ENCODE data around the gene ANXA7.

DNA sequence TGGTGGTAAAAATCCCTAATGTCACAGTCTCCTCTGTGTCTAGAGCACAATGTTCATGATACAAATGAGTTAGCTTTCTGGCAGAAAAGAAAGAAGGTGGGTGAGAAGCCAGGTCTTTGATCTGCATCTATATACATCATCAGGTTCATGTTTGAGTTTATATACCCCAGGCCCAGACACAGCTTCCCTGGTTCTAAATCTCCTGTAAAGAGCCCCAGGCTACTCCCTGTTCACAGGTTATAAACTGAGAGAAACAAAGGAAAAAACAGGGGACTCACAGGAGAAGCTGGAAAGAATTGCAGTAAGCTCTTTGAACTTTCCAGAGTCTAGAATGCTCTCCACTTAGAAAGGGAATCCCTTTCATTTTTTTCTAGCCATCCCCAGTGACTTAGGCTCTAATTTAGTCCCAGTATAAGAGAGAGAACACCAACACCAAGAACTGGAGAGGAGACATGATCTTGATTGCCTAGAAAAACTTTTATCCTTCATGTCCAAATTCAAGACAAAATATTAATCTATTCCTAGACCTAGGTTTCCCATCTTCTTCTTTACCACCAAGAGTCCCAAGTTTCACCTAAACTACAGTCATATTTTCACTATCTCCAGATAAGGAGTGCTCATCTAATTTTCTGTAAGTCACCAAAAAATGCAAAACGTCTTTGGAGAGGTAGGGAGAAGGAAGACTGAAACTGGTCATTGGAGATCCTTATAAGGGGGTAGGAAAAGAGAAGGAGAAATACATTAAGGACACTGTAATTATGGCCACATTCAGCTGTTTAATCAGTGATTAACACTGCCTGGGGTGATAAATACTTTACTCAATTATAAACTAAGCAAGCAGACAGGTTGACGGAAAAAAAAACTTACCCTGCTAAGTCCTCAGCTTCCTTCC is 19.0 kb upstream of the ANXA7 start:
- TF ChIP-seq, protein P1, sequence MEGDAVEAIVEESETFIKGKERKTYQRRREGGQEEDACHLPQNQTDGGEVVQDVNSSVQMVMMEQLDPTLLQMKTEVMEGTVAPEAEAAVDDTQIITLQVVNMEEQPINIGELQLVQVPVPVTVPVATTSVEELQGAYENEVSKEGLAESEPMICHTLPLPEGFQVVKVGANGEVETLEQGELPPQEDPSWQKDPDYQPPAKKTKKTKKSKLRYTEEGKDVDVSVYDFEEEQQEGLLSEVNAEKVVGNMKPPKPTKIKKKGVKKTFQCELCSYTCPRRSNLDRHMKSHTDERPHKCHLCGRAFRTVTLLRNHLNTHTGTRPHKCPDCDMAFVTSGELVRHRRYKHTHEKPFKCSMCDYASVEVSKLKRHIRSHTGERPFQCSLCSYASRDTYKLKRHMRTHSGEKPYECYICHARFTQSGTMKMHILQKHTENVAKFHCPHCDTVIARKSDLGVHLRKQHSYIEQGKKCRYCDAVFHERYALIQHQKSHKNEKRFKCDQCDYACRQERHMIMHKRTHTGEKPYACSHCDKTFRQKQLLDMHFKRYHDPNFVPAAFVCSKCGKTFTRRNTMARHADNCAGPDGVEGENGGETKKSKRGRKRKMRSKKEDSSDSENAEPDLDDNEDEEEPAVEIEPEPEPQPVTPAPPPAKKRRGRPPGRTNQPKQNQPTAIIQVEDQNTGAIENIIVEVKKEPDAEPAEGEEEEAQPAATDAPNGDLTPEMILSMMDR (IDR thresholded peaks at IDR 0.05), result no peak
- no peak for TF ChIP-seq POLR2A (IDR thresholded peaks at IDR 0.05)
